NCI-H82 (cell line): ENCODE data around the gene LUC7L.
"Not testable (repeated sequence)": the region's sequence is repeated elsewhere in the genome, so short reads cannot be mapped to it uniquely, and the experiment has no call there.

Source experiments
- DNase-seq: peaks from one replicate; lab custom pipeline; 2025; lab: John Stamatoyannopoulos, UW

LUC7L gene

GRCh38 chr16:228852-229730 is at the start of gene LUC7L:
TSS of gene LUC7L (minus strand) at chr16:229449. CDS start at chr16:229339, 110 bp downstream.
- peak; percentile 95 for DNase-seq

- DNase-seq, result peak; percentile 65
Measured at GRCh38 chr16:278863-279366, 49.7 kb upstream of the LUC7L start.

- no peak for DNase-seq
Measured at GRCh38 chr16:276426-277077, 47.3 kb upstream of the LUC7L start.

GRCh38 chr16:275786-276232 is 46.6 kb upstream of the LUC7L start, which contains the start of gene RGS11:
TSS of gene RGS11 (minus strand) at chr16:275944. CDS start at chr16:275911, 33 bp downstream.
- DNase-seq, result no peak

GRCh38 chr16:275041-275641 is 45.9 kb upstream of the LUC7L start:
- DNase-seq, result no peak

GRCh38 chr16:273547-274421 is 44.5 kb upstream of the LUC7L start:
- peak; percentile 31 for DNase-seq

GRCh38 chr16:272633-273546 is 43.6 kb upstream of the LUC7L start:
- no peak for DNase-seq

GRCh38 chr16:270381-271255 is 41.4 kb upstream of the LUC7L start:
- DNase-seq, result no peak

GRCh38 chr16:269061-269796 is 40.0 kb upstream of the LUC7L start:
- DNase-seq, result no peak

GRCh38 chr16:268141-269053 is 39.1 kb upstream of the LUC7L start:
- DNase-seq, result no peak

GRCh38 chr16:267562-267961 is 38.3 kb upstream of the LUC7L start:
- DNase-seq, result not testable (repeated sequence)

- no peak for DNase-seq
Measured at GRCh38 chr16:266258-267164, 37.3 kb upstream of the LUC7L start.

GRCh38 chr16:265711-266110 is 36.5 kb upstream of the LUC7L start:
- DNase-seq, result no peak

- DNase-seq, result no peak
Measured at GRCh38 chr16:265002-265529, 35.8 kb upstream of the LUC7L start.

GRCh38 chr16:264440-264951 is 35.2 kb upstream of the LUC7L start:
- no peak for DNase-seq

- DNase-seq, result no peak
Measured at GRCh38 chr16:263944-264343, 34.7 kb upstream of the LUC7L start.
